ENCODE data around the gene SUMO4.

The SUMO4 gene

DNA sequence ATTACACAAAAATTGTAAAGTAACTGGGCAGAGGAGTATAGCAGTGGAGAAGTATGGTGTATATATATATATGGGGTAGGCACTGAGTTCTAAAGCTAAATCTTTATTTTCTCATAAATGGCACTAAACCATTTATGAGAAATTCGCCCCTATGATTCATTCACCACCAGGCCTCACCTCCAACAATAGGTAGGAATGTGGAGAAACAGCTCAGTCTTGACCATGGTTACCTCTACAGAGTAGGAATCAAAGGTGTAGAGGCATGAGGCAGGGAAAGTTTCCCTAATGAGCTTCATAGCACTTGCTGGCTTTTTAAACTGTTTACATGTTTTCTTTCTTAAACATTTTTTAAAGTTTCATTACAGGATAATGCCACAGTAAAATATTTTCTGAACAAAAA lies 36.9 kb upstream of the SUMO4 start:
- TF ChIP-seq, protein P1, sequence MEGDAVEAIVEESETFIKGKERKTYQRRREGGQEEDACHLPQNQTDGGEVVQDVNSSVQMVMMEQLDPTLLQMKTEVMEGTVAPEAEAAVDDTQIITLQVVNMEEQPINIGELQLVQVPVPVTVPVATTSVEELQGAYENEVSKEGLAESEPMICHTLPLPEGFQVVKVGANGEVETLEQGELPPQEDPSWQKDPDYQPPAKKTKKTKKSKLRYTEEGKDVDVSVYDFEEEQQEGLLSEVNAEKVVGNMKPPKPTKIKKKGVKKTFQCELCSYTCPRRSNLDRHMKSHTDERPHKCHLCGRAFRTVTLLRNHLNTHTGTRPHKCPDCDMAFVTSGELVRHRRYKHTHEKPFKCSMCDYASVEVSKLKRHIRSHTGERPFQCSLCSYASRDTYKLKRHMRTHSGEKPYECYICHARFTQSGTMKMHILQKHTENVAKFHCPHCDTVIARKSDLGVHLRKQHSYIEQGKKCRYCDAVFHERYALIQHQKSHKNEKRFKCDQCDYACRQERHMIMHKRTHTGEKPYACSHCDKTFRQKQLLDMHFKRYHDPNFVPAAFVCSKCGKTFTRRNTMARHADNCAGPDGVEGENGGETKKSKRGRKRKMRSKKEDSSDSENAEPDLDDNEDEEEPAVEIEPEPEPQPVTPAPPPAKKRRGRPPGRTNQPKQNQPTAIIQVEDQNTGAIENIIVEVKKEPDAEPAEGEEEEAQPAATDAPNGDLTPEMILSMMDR (IDR thresholded peaks at IDR 0.05), result no peak
- TF ChIP-seq ZFX (IDR thresholded peaks at IDR 0.05; ENCODE audit: borderline replicate concordance), result no peak
- no peak overlapping the region for H3K27ac ChIP-seq

DNA sequence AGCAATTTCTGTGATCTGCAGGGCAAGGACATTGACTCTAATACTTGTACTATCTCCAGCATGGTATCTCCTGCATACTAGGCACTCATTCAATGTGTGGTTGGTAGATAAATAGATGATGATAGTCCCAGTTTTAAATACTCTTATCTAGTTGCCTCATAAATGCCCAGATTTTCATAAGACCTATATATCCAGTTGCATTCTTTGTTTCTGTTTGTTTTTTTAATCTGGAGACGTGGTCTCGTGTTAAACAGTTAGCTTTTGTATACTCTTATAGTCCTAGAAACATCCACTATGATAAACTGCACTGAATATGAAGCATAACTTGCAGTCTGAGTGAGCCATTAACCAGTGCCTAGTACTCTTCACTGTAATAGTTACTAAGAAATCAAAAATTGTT lies 35.5 kb upstream of the SUMO4 start:
- TF ChIP-seq, protein P1 (IDR thresholded peaks at IDR 0.05), result no peak
- TF ChIP-seq ZFX (IDR thresholded peaks at IDR 0.05; ENCODE audit: borderline replicate concordance), result no peak
- H3K27ac ChIP-seq, result no peak overlapping the region

DNA sequence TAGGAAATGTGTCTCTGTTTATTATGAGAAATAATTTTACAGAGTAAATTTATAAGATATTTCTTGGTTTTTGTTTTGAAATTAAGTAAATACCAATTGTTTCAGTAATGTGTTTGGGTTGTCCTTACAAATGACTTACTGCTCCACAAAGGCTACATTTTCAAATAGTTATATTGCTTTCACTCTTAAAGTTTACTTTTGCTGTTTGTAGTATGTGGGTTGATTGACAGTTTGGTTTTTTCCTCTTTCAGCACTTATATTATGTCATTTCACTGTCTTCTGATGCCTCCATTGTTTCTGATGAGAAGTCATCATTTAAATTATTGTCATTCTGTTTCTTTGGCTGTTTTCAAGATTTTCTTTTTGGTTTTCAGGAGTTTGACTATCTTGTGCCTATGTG lies 34.9 kb upstream of the SUMO4 start:
- no peak for TF ChIP-seq ZFX (IDR thresholded peaks at IDR 0.05; ENCODE audit: borderline replicate concordance)
- TF ChIP-seq, protein P1 (IDR thresholded peaks at IDR 0.05), result no peak
- no peak overlapping the region for H3K27ac ChIP-seq

DNA sequence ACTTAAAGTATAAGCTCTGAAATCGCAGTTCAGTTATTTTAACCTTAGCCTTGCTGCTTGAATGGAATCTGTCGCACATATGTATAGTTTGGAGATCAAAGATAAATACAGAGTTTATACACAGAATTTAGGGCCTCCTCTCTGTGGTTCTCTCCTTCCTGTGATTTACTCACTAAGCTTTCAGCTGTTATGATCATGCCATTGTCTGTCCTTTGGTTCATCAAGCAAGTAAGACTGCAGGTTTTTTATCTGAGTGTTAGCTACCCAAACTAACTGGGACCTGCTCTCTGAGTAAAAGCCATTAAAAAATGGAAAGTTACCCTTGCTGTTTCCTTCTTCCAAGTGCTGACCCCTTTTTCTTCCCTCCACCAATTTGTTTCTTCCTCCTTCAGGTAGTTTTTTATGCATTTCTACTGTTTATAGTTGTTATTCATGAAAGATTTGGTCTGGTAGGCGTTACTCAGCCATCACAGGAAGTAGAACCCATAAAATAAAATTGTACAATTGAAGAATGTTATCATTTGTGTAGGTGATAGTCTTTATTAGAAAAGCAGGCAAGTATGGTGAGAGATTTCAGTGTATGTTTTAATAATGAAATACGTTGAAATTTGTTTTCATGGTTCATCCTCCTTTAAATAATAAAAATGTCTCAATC lies 33.7 kb upstream of the SUMO4 start:
- no peak for TF ChIP-seq ZFX (IDR thresholded peaks at IDR 0.05; ENCODE audit: borderline replicate concordance)
- TF ChIP-seq, protein P1 (IDR thresholded peaks at IDR 0.05), result no peak
- H3K27ac ChIP-seq, result no peak overlapping the region

DNA sequence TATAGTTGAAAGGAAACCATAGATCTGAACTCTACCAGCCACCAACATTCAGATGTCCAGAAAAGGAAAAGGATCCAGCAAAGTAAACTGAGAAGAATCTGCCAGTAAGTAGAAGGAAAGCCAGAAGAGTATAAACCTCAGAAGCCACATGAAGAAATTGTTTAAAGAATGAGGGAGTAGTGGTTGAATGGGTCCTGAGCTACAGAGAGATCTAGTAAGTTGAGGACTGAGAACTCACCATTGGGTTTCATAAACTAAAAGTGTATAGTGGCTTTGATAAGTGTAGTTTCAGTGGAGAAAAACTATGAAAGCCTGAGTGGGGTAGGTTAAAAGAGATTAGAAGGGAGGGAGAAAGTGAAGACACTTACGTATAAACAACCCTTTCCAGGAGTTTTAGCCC lies 32.0 kb upstream of the SUMO4 start:
- no peak for TF ChIP-seq ZFX (IDR thresholded peaks at IDR 0.05; ENCODE audit: borderline replicate concordance)
- TF ChIP-seq, protein P1 (IDR thresholded peaks at IDR 0.05), result no peak
- no peak overlapping the region for H3K27ac ChIP-seq

DNA sequence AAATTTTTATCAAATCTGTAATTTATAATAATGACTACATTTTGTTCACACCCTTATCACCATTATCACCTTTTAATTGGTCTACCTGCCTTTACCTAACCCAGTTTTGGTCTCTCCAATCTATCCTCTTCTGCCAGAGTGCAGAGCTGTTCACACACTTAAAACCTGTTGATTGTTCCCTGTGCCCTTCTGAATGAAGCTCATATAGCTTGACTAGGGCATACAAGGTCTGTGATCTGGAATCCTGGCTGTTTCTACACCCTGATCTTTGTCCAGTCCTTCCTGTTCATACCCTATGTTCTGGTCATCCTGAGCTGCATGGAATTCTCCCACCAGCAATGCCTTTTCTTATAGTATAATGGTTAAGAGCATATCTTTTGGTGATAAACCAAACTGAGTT lies 28.9 kb upstream of the SUMO4 start:
- TF ChIP-seq, protein P1 (IDR thresholded peaks at IDR 0.05), result no peak
- TF ChIP-seq ZFX (IDR thresholded peaks at IDR 0.05; ENCODE audit: borderline replicate concordance), result no peak
- H3K27ac ChIP-seq, result no peak overlapping the region

DNA sequence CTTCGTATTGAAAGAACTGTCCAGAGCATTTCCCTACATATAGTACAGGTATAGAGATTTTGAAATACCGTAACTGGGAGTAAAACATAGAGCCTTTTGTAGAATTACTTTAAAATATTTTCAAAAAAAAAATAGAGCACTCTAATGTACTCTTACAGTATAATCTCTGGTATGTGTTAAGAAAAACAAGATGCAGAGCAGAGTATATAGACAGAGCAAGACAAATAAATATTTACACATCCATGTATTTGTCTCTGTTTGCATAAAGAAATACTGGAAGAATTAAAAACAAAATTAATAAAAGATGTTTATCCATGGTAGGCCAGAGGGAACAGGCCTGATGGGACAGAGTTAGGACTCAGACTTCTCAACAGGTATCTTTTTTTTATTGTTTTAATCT lies 28.0 kb upstream of the SUMO4 start:
- H3K27ac ChIP-seq, result no peak overlapping the region
- TF ChIP-seq ZFX (IDR thresholded peaks at IDR 0.05; ENCODE audit: borderline replicate concordance), result no peak

DNA sequence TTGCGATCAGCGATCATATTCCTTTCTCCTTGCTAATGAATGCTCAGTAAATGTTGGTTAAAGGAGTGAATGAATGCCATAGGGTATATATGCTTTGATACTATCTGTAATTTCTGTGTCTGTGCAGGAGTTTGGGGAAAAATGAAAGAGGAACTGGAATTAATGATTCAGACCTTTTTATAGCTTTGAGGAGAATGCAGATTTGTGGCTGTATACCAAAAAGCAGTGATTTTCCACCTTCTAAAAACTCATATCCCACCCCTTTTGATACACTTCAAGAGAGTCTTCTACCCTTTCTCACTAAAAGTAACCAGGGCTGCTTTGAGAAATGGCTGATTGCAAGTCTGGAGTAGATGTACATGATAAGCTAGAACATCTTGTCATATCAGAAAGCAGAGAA lies 26.6 kb upstream of the SUMO4 start:
- H3K27ac ChIP-seq, result no peak overlapping the region
- TF ChIP-seq ZFX (IDR thresholded peaks at IDR 0.05; ENCODE audit: borderline replicate concordance), result no peak
- TF ChIP-seq, protein P1 (IDR thresholded peaks at IDR 0.05), result no peak

Measured in 22Rv1 (cell line).